ENCODE results near the gene PLEKHG5. TPM values are rescaled to one million over a fixed set of nuclear protein-coding genes. Genes with fewer than 3 reads are reported as not detected.

Gene PLEKHG5
- polyA plus RNA-seq (2014; cell fraction: cytosol; rRNA removed), result 4.5 and 5.1 TPM in 2 replicates
- 25.6 and 27.2 TPM in 2 replicates for polyA plus RNA-seq (2014; cell fraction: nucleus; rRNA removed)

- no peak for DNase-seq (ENCODE audit: low spot score)
Measured at GRCh38 chr1:6491480-6491962, at the start of gene PLEKHG5. Gene PLEKHG5 (minus strand): TSS chr1:6491667. CDS start chr1:6477571, 14,096 bp downstream.

GRCh38 chr1:6538956-6539355, 47.5 kb upstream of the PLEKHG5 start:
- no peak for DNase-seq (ENCODE audit: low spot score)

GRCh38 chr1:6536291-6536690, 44.8 kb upstream of the PLEKHG5 start:
- DNase-seq (ENCODE audit: low spot score), result no peak

- no peak for DNase-seq (ENCODE audit: low spot score)
Measured at GRCh38 chr1:6535214-6535613, 43.7 kb upstream of the PLEKHG5 start.

GRCh38 chr1:6534248-6534822, 42.9 kb upstream of the PLEKHG5 start:
- no peak for DNase-seq (ENCODE audit: low spot score)

GRCh38 chr1:6531996-6532395, 40.5 kb upstream of the PLEKHG5 start:
- DNase-seq (ENCODE audit: low spot score), result no peak

GRCh38 chr1:6530504-6531160, 39.2 kb upstream of the PLEKHG5 start:
- no peak for DNase-seq (ENCODE audit: low spot score)

GRCh38 chr1:6528492-6528891, 37.0 kb upstream of the PLEKHG5 start:
- no peak for DNase-seq (ENCODE audit: low spot score)

- no peak for DNase-seq (ENCODE audit: low spot score)
Measured at GRCh38 chr1:6526316-6526715, 34.8 kb upstream of the PLEKHG5 start.

GRCh38 chr1:6523566-6523965, 32.1 kb upstream of the PLEKHG5 start:
- no peak for DNase-seq (ENCODE audit: low spot score)

- no peak for DNase-seq (ENCODE audit: low spot score)
Measured at GRCh38 chr1:6521536-6521935, 30.1 kb upstream of the PLEKHG5 start.

GRCh38 chr1:6519935-6520671, 28.6 kb upstream of the PLEKHG5 start:
- no peak for DNase-seq (ENCODE audit: low spot score)

- no peak for DNase-seq (ENCODE audit: low spot score)
Measured at GRCh38 chr1:6519491-6519934, 28.0 kb upstream of the PLEKHG5 start.

- DNase-seq (ENCODE audit: low spot score), result no peak
Measured at GRCh38 chr1:6517435-6517851, 26.0 kb upstream of the PLEKHG5 start.

GRCh38 chr1:6515771-6516170, 24.3 kb upstream of the PLEKHG5 start:
- DNase-seq (ENCODE audit: low spot score), result no peak

- no peak for DNase-seq (ENCODE audit: low spot score)
Measured at GRCh38 chr1:6513320-6513801, 21.9 kb upstream of the PLEKHG5 start.

- DNase-seq (ENCODE audit: low spot score), result no peak
Measured at GRCh38 chr1:6512908-6513280, 21.4 kb upstream of the PLEKHG5 start.

GRCh38 chr1:6512245-6512907, 20.9 kb upstream of the PLEKHG5 start:
- DNase-seq (ENCODE audit: low spot score), result no peak

- no peak for DNase-seq (ENCODE audit: low spot score)
Measured at GRCh38 chr1:6511561-6512244, 20.2 kb upstream of the PLEKHG5 start.

GRCh38 chr1:6511056-6511455, 19.6 kb upstream of the PLEKHG5 start:
- no peak for DNase-seq (ENCODE audit: low spot score)

- DNase-seq (ENCODE audit: low spot score), result no peak
Measured at GRCh38 chr1:6510493-6510892, 19.0 kb upstream of the PLEKHG5 start.
